ENCODE measurements around the gene GOLGA6B. TPM values are rescaled to one million over a fixed set of nuclear protein-coding genes. Genes with fewer than 3 reads are reported as not detected.
"Not testable (repeated sequence)": the region's sequence is repeated elsewhere in the genome, so short reads cannot be mapped to it uniquely, and the experiment has no call there.

The GOLGA6B gene
- not detected for polyA plus RNA-seq

GRCh38 chr15:72654397-72654796 lies at the start of gene GOLGA6B:
Gene GOLGA6B, plus strand, starts transcription at chr15:72654697. Its CDS starts 41 bp downstream, at chr15:72654738.
- not testable (repeated sequence) for H3K27ac Mint-ChIP-seq, H3K4me1 Mint-ChIP-seq, H3K9me3 Mint-ChIP-seq, H3K36me3 Mint-ChIP-seq, H3K27me3 Mint-ChIP-seq, H3K4me3 Mint-ChIP-seq

GRCh38 chr15:72604794-72605193 lies 49.7 kb upstream of the GOLGA6B start:
- Mint-ChIP-seq H3K4me3 (no peak overlapping the region), H3K27me3 (no peaks in the 10 kb centered on the region), H3K36me3 (peaks cover 12% of the 10 kb centered on the region), H3K9me3 (no peaks in the 10 kb centered on the region), H3K4me1 (no peaks in the 10 kb centered on the region), H3K27ac (no peak overlapping the region)

- H3K9me3 Mint-ChIP-seq, H3K4me3 Mint-ChIP-seq: not testable (repeated sequence)
Measured at GRCh38 chr15:72608084-72608483, 46.4 kb upstream of the GOLGA6B start.

GRCh38 chr15:72609862-72610261 lies 44.6 kb upstream of the GOLGA6B start:
- no peaks in the 10 kb centered on the region for H3K4me1 Mint-ChIP-seq
- H3K4me3 Mint-ChIP-seq = no peak overlapping the region
- no peaks in the 10 kb centered on the region for H3K27me3 Mint-ChIP-seq
- H3K27ac Mint-ChIP-seq = no peak overlapping the region
- H3K9me3 Mint-ChIP-seq = no peaks in the 10 kb centered on the region
- H3K36me3 Mint-ChIP-seq = peaks cover 12% of the 10 kb centered on the region

More at GRCh38 chr15:72608084-72608483, 46.4 kb upstream of the GOLGA6B start:
- not testable (repeated sequence) for H3K27me3 Mint-ChIP-seq, H3K27ac Mint-ChIP-seq, H3K4me1 Mint-ChIP-seq
- H3K36me3 Mint-ChIP-seq = peaks cover 12% of the 10 kb centered on the region

GRCh38 chr15:72612324-72612723 lies 42.2 kb upstream of the GOLGA6B start:
- not testable (repeated sequence) for H3K4me3 Mint-ChIP-seq, H3K27ac Mint-ChIP-seq, H3K4me1 Mint-ChIP-seq, H3K9me3 Mint-ChIP-seq, H3K27me3 Mint-ChIP-seq, H3K36me3 Mint-ChIP-seq

GRCh38 chr15:72614810-72615532 lies 39.5 kb upstream of the GOLGA6B start:
- no peaks in the 10 kb centered on the region for H3K27me3 Mint-ChIP-seq
- H3K36me3 Mint-ChIP-seq = no peaks in the 10 kb centered on the region
- no peak overlapping the region for H3K4me3 Mint-ChIP-seq
- H3K9me3 Mint-ChIP-seq = no peaks in the 10 kb centered on the region
- H3K4me1 Mint-ChIP-seq = no peaks in the 10 kb centered on the region
- no peak overlapping the region for H3K27ac Mint-ChIP-seq

GRCh38 chr15:72615533-72616233 lies 38.8 kb upstream of the GOLGA6B start:
- H3K4me1 Mint-ChIP-seq, H3K27ac Mint-ChIP-seq, H3K27me3 Mint-ChIP-seq: not testable (repeated sequence)

GRCh38 chr15:72616491-72617210 lies 37.8 kb upstream of the GOLGA6B start:
- H3K27ac Mint-ChIP-seq = no peak overlapping the region
- no peaks in the 10 kb centered on the region for H3K27me3 Mint-ChIP-seq
- H3K36me3 Mint-ChIP-seq = no peaks in the 10 kb centered on the region
- H3K4me1 Mint-ChIP-seq = no peaks in the 10 kb centered on the region
- H3K9me3 Mint-ChIP-seq = no peaks in the 10 kb centered on the region
- H3K4me3 Mint-ChIP-seq = no peak overlapping the region

More at GRCh38 chr15:72615533-72616233, 38.8 kb upstream of the GOLGA6B start:
- H3K4me3 Mint-ChIP-seq = peak overlapping the region in 1 of 4 donors; percentile 10
- H3K36me3 Mint-ChIP-seq, H3K9me3 Mint-ChIP-seq: not testable (repeated sequence)

- H3K4me3 Mint-ChIP-seq, H3K4me1 Mint-ChIP-seq, H3K27ac Mint-ChIP-seq, H3K27me3 Mint-ChIP-seq, H3K36me3 Mint-ChIP-seq, H3K9me3 Mint-ChIP-seq: not testable (repeated sequence)
Measured at GRCh38 chr15:72623854-72624253, 30.6 kb upstream of the GOLGA6B start.

- not testable (repeated sequence) for H3K9me3 Mint-ChIP-seq, H3K27me3 Mint-ChIP-seq
Measured at GRCh38 chr15:72626153-72626552, 28.3 kb upstream of the GOLGA6B start.

GRCh38 chr15:72628249-72629067 lies 26.0 kb upstream of the GOLGA6B start:
- H3K27ac Mint-ChIP-seq, H3K4me1 Mint-ChIP-seq, H3K36me3 Mint-ChIP-seq, H3K27me3 Mint-ChIP-seq, H3K9me3 Mint-ChIP-seq: not testable (repeated sequence)
- H3K4me3 Mint-ChIP-seq = peak overlapping the region in 1 of 4 donors; percentile 9

More at GRCh38 chr15:72626153-72626552, 28.3 kb upstream of the GOLGA6B start:
- not testable (repeated sequence) for H3K4me3 Mint-ChIP-seq, H3K36me3 Mint-ChIP-seq, H3K4me1 Mint-ChIP-seq, H3K27ac Mint-ChIP-seq

GRCh38 chr15:72629068-72629570 lies 25.4 kb upstream of the GOLGA6B start:
- not testable (repeated sequence) for H3K27ac Mint-ChIP-seq, H3K4me3 Mint-ChIP-seq, H3K27me3 Mint-ChIP-seq, H3K4me1 Mint-ChIP-seq, H3K36me3 Mint-ChIP-seq, H3K9me3 Mint-ChIP-seq

GRCh38 chr15:72636519-72637282 lies 17.8 kb upstream of the GOLGA6B start:
- H3K36me3 Mint-ChIP-seq, H3K4me1 Mint-ChIP-seq, H3K9me3 Mint-ChIP-seq, H3K27ac Mint-ChIP-seq, H3K27me3 Mint-ChIP-seq: not testable (repeated sequence)
- H3K4me3 Mint-ChIP-seq = peak overlapping the region in 1 of 4 donors; percentile 68

- H3K9me3 Mint-ChIP-seq, H3K4me3 Mint-ChIP-seq, H3K27me3 Mint-ChIP-seq, H3K27ac Mint-ChIP-seq, H3K36me3 Mint-ChIP-seq, H3K4me1 Mint-ChIP-seq: not testable (repeated sequence)
Measured at GRCh38 chr15:72639759-72640483, 14.6 kb upstream of the GOLGA6B start.
